ENCODE data around the gene PHETA1.

Gene PHETA1

GRCh38 chr12:111319600-111320257 is 49.2 kb downstream of the PHETA1 start:
- no peak for DNase-seq (ENCODE audit: low read depth)
- H3K4me3 ChIP-seq (ENCODE audit: control insufficient read depth, low read depth, low read length): no peak overlapping the region
- no peak for TF ChIP-seq CTCF (conservative IDR thresholded peaks at IDR 0.05; ENCODE audit: control insufficient read depth, insufficient read depth, low read depth, low read length)

GRCh38 chr12:111318450-111318849 is 50.4 kb downstream of the PHETA1 start:
- DNase-seq (ENCODE audit: low read depth): no peak
- TF ChIP-seq CTCF (conservative IDR thresholded peaks at IDR 0.05; ENCODE audit: control insufficient read depth, insufficient read depth, low read depth, low read length): no peak
- H3K4me3 ChIP-seq (ENCODE audit: control insufficient read depth, low read depth, low read length): no peak overlapping the region

GRCh38 chr12:111316671-111317070 is 52.2 kb downstream of the PHETA1 start:
- no peak for DNase-seq (ENCODE audit: low read depth)
- no peak overlapping the region for H3K4me3 ChIP-seq (ENCODE audit: control insufficient read depth, low read depth, low read length)
- no peak for TF ChIP-seq CTCF (conservative IDR thresholded peaks at IDR 0.05; ENCODE audit: control insufficient read depth, insufficient read depth, low read depth, low read length)

GRCh38 chr12:111314953-111315539 is 53.8 kb downstream of the PHETA1 start:
- DNase-seq (ENCODE audit: low read depth): no peak
- H3K4me3 ChIP-seq (ENCODE audit: control insufficient read depth, low read depth, low read length): no peak overlapping the region
- TF ChIP-seq CTCF (conservative IDR thresholded peaks at IDR 0.05; ENCODE audit: control insufficient read depth, insufficient read depth, low read depth, low read length): no peak

- H3K4me3 ChIP-seq (ENCODE audit: control insufficient read depth, low read depth, low read length): no peak overlapping the region
- DNase-seq (ENCODE audit: low read depth): peak; percentile 65
- peak; percentile 89 for TF ChIP-seq CTCF (conservative IDR thresholded peaks at IDR 0.05; ENCODE audit: control insufficient read depth, insufficient read depth, low read depth, low read length)
Measured at GRCh38 chr12:111313833-111314259, 55.0 kb downstream of the PHETA1 start.

- TF ChIP-seq CTCF (conservative IDR thresholded peaks at IDR 0.05; ENCODE audit: control insufficient read depth, insufficient read depth, low read depth, low read length): no peak
- no peak overlapping the region for H3K4me3 ChIP-seq (ENCODE audit: control insufficient read depth, low read depth, low read length)
- DNase-seq (ENCODE audit: low read depth): no peak
Measured at GRCh38 chr12:111312708-111313107, 56.2 kb downstream of the PHETA1 start.

All from fibroblast of mammary gland (primary cell).